ENCODE measurements around the gene ZMYM4. TPM values are rescaled to one million over a fixed set of nuclear protein-coding genes. Genes with fewer than 3 reads are reported as not detected.

The ZMYM4 gene
- total RNA-seq, 4 donors from 2014 or later = 27.8 to 37.7 (median 28.8) TPM

DNA sequence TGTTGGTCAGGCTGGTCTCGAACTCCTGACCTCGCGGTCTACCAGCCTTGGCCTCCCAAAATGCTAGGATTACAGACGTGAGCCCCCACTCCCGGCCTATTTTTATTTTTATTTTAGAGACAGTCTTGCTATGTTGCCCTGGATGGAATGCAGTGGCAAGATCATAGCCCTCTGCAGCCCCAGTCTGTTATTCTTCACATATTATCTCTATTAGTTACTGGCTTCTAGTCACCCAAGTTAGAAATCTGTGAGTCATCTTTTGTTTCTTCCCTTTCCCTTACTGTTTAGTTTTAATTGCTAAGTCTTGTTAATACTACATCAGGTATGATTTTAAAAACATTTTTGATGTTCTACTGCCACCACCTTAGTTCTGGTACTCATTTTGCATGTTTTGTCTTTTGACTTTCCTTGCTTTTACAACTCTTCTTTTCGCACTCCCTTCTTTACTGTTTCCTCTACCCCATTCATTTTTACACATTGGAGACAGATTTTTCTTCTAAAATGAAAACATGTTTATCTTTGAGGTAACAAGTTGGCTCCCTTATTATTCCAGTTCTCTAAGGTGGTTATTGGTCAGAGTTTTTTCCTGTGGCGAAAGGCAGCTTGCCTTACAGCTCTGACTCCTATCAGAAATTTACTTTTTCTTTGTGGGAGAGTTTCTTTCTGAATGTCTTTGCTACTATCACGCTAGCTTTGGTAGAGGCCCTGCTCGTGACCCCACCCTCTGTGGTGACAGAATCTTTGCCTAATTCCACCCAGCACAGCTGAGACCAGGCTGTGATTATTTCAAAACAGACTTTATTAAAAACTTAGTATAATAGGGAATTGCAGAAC, 19.5 kb downstream of the ZMYM4 start:
- ATAC-seq = no peak
- Histone ChIP-seq H3K27ac (peak overlapping the region in 1 of 4 donors; percentile 40), H3K36me3 (peaks cover 0 to 18% of the 10 kb centered on the region in 2 donors), H3K4me3 (no peak overlapping the region), H3K4me1 (peaks cover 6 to 21% (median 8%) of the 10 kb centered on the region in 3 donors), H3K9me3 (no peaks in the 10 kb centered on the region), H3K27me3 (no peaks in the 10 kb centered on the region)
- 52 to 57% methylated on average over 8 to 9 of the region's 9 CpGs for WGBS, 2 donors (ENCODE audit: low coverage in 1 of 2)
- TF ChIP-seq POLR2A (IDR thresholded peaks at IDR 0.05) = no peak
- TF ChIP-seq, protein P1, sequence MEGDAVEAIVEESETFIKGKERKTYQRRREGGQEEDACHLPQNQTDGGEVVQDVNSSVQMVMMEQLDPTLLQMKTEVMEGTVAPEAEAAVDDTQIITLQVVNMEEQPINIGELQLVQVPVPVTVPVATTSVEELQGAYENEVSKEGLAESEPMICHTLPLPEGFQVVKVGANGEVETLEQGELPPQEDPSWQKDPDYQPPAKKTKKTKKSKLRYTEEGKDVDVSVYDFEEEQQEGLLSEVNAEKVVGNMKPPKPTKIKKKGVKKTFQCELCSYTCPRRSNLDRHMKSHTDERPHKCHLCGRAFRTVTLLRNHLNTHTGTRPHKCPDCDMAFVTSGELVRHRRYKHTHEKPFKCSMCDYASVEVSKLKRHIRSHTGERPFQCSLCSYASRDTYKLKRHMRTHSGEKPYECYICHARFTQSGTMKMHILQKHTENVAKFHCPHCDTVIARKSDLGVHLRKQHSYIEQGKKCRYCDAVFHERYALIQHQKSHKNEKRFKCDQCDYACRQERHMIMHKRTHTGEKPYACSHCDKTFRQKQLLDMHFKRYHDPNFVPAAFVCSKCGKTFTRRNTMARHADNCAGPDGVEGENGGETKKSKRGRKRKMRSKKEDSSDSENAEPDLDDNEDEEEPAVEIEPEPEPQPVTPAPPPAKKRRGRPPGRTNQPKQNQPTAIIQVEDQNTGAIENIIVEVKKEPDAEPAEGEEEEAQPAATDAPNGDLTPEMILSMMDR (IDR thresholded peaks at IDR 0.05) = no peak
- no peak for TF ChIP-seq POLR2AphosphoS5 (IDR thresholded peaks at IDR 0.05)
- no peak for TF ChIP-seq EP300 (IDR thresholded peaks at IDR 0.05)

DNA sequence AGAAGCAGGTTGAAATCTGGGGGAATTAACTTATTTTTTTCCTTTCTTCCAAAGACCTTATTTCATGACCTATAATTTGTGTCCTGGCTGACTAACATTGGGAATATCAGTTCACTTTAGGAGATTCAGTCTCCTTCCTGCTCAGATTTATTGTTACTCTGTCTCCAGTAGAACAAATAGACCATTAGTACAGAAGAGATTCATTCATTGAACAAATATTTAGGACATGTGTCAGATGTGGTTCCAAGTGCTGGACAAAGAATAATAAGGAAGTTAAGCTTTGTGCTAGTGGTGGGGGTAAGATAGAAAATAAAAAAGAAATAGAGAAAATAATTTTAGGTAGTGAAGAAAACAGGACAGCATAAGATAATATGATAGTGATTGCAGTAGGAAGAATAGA, 20.3 kb downstream of the ZMYM4 start:
- no peak for ATAC-seq
- no peak overlapping the region for H3K27ac ChIP-seq

DNA sequence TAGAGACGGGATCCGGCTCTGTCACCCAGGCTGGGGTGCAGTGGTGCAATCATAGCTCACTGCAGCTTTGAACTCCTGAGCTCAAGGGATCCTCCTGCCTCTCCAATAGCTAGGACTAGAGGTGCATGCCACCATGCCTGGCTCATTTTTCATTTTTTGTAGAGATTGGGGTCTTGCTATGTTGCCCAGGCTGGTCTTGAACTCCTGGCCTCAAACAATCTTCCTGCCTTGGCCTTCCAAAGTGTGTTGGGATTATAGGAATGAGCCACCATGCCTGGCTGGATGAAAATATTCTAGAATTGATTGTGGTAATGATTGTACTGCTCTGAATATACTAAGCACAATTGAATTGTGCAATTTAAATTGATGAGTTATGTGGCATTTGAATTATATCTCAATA, 21.9 kb downstream of the ZMYM4 start:
- WGBS, 2 donors (ENCODE audit: low coverage in 1 of 2) = 94 to 100% methylated on average over 2 of the region's 2 CpGs
- Histone ChIP-seq H3K27me3 (no peaks in the 10 kb centered on the region), H3K4me1 (peaks cover 6 to 21% (median 8%) of the 10 kb centered on the region in 3 donors), H3K4me3 (no peak overlapping the region), H3K36me3 (peaks cover 0 to 24% of the 10 kb centered on the region in 2 donors), H3K9me3 (no peaks in the 10 kb centered on the region), H3K27ac (no peak overlapping the region)
- no peak for ATAC-seq
- TF ChIP-seq, protein P1 (IDR thresholded peaks at IDR 0.05) = no peak
- no peak for TF ChIP-seq POLR2A (IDR thresholded peaks at IDR 0.05)

More for the DNA sequence above, 20.3 kb downstream of the ZMYM4 start:
- H3K9me3 ChIP-seq = no peaks in the 10 kb centered on the region
- H3K4me3 ChIP-seq = no peak overlapping the region
- H3K36me3 ChIP-seq = peaks cover 0 to 26% of the 10 kb centered on the region in 2 donors
- TF ChIP-seq POLR2A (IDR thresholded peaks at IDR 0.05) = no peak
- TF ChIP-seq, protein P1 (IDR thresholded peaks at IDR 0.05) = no peak
- no peak for TF ChIP-seq POLR2AphosphoS5 (IDR thresholded peaks at IDR 0.05)
- TF ChIP-seq EP300 (IDR thresholded peaks at IDR 0.05) = no peak
- peaks cover 6 to 21% (median 8%) of the 10 kb centered on the region in 3 donors for H3K4me1 ChIP-seq
- no peaks in the 10 kb centered on the region for H3K27me3 ChIP-seq

DNA sequence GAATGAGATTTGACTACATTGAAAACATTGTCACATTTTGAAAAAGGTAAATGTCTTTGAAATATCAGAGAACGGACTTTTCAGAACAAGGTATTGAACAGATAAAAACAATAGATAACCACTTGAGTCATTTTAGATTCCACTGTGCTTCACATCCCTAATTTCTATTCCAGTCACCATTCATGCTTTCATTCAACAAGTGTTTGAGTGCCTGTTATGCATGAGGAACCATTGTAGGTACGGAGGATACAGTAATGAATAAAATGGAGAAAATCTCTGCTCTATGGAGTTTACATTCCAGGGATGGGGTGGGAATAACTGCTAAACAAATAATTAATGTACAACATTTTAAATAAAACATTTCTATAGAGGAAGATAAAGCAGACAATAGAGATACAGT, 26.3 kb downstream of the ZMYM4 start:
- no peak for ATAC-seq
- peaks cover 0 to 19% (median 5%) of the 10 kb centered on the region in 3 donors for H3K4me1 ChIP-seq
- no peak overlapping the region for H3K27ac ChIP-seq
- TF ChIP-seq POLR2AphosphoS5 (IDR thresholded peaks at IDR 0.05) (no peak), EP300 (IDR thresholded peaks at IDR 0.05) (no peak), POLR2A (IDR thresholded peaks at IDR 0.05) (no peak)
- TF ChIP-seq, protein P1 (IDR thresholded peaks at IDR 0.05) = no peak
- no peak overlapping the region for H3K4me3 ChIP-seq
- no peaks in the 10 kb centered on the region for H3K27me3 ChIP-seq
- H3K36me3 ChIP-seq = peaks cover 0 to 40% of the 10 kb centered on the region in 2 donors
- no peaks in the 10 kb centered on the region for H3K9me3 ChIP-seq
- WGBS, 2 donors (ENCODE audit: low coverage in 1 of 2) = 86 to 97% methylated on average over 2 of the region's 2 CpGs

DNA sequence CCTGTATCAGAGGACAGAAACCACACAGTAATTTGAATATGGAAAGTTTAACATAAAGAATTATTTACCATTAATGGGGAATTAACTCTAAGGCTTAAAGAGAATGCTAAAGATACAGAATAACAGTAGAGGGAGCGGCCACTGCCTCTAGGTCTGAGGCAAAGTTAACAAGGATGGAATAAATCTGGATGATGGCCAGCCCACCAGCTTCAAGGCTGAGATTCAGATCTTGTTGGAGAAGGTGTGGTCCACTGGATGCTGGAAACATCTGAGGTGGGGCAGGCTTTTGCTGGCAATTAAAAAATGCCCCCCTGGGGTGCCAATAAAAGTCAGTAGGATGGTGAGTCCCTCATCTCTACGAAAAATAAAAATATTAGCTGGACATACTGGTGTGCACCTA, 29.4 kb downstream of the ZMYM4 start:
- H3K9me3 ChIP-seq = no peaks in the 10 kb centered on the region
- H3K27me3 ChIP-seq = no peaks in the 10 kb centered on the region
- peaks cover 0 to 28% of the 10 kb centered on the region in 2 donors for H3K36me3 ChIP-seq
- TF ChIP-seq POLR2A (IDR thresholded peaks at IDR 0.05) (no peak), EP300 (IDR thresholded peaks at IDR 0.05) (no peak), POLR2AphosphoS5 (IDR thresholded peaks at IDR 0.05) (no peak)
- TF ChIP-seq, protein P1 (IDR thresholded peaks at IDR 0.05) = no peak
- 100% methylated on average over 1 to 2 of the region's 2 CpGs for WGBS, 2 donors (ENCODE audit: low coverage in 1 of 2)
- ATAC-seq = no peak
- H3K4me3 ChIP-seq = no peak overlapping the region
- no peak overlapping the region for H3K27ac ChIP-seq
- H3K4me1 ChIP-seq = peaks cover 0 to 30% (median 5%) of the 10 kb centered on the region in 3 donors
